ENCODE measurements around the gene BAHCC1. TPM values are rescaled to one million over a fixed set of nuclear protein-coding genes. Genes with fewer than 3 reads are reported as not detected.
A peak's percentile ranks its signal among the peaks of the same experiment; 100 is the strongest.
"Not testable (repeated sequence)": the region's sequence is repeated elsewhere in the genome, so short reads cannot be mapped to it uniquely, and the experiment has no call there.

BAHCC1 gene
- polyA plus RNA-seq: 1 to 10 TPM; 3.0 to 9.1 TPM

DNA sequence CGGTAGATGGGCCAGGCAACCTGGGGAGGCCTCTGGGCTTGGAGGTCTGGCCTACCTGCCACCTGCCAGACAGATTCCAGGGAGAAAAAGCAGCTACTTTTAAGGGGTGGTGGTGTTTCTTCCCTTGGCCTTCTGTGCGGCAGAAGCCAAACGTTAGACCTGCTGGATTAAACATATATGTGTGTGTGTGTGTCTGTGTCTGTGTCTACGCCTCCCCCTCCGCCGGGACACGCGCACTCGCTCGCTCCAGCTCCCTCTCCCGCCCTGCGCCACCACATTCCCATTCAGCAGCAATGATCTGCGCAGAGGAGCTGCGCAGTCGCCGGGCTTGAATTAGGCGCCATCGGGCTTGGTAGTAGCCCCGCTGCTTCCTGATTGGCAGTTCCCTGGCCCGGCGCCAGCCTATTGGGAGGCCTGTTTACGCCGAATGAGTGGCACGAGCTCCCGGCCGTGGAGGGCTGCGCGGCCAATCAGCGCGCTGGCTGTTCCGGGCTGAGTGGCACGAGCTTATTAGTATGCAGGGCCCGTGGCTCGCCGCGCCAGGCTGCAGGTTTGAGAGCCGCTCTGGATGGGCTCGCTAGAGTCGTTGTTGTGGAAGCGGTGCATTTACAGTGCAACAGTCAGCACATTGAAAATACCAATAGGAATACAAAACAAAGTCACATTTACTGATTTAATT lies at the start of gene BAHCC1:
BAHCC1 (plus strand) TSS at position 537 of the 679 bp plus-strand sequence. CDS start 4,283 bp downstream, outside the sequence.
- Histone ChIP-seq H3K27me3 (ENCODE audit: control insufficient read depth in 1 of 2, insufficient read depth in 2 of 2, low read length in 2 of 2) (no peaks in the 10 kb centered on the region), H3K4me3 (ENCODE audit: low read depth in 1 of 2, low read length in 2 of 2) (peak within 1 kb of the TSS; percentile 77 to 80), H3K4me1 (ENCODE audit: control insufficient read depth in 2 of 2, insufficient read depth in 2 of 2, low read length in 1 of 2) (peaks cover 4 to 21% of the 10 kb centered on the region in 2 donors), H3K27ac (ENCODE audit: low read depth in 2 of 2, low read length in 1 of 2) (peak within 1 kb of the TSS; percentile 89 to 96), H3K36me3 (ENCODE audit: control insufficient read depth in 2 of 2, insufficient read depth in 2 of 2, low read length in 1 of 2) (peaks cover 0 to 3% of the 10 kb centered on the region in 2 donors), H3K9me3 (ENCODE audit: control insufficient read depth in 2 of 2, insufficient read depth in 1 of 2, low read depth in 1 of 2, low read length in 1 of 2) (no peaks in the 10 kb centered on the region)
- 0 to 1% methylated on average over 40 of the region's 40 CpGs for WGBS, 2 donors

DNA sequence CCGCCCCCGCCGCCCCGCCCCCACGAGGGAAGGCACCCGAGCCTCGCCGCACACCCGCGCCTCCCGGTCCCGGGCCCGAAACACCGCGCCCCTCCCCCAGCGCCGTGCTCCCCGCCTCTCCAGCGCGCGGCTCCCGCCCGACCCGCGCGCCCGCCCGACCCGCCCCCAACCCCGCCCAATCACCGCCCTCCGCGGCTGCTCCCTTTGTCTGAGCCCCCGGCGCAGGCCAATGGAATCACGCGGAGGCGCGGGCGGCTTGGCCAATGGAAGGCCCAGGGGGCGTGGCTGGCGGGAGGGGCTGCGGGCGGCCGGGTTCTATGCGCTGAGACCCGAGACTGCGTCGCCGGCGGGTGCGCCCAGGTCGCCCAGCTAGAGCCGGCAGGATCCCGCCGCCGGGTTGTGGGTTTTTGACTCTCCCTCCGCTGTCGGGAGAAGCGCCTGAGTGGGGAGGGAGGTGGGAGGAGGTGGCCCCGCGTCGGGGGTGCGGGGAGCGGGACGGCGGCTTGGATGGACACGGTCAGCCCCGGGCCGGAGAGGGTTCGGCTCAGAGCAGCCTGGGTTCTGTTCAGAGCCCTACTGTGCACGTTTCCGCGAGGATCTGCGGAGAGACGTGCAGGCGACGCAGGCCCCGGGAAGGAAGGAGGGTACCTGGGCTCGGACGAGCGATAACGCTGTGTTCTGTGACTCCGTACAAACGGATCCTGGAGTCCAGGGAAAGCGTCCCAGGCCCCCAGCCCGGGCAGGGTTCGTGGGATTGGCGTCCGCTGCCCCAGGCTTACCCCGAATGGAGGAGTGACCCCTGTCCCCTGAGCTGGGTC lies 49.0 kb upstream of the BAHCC1 start:
- no peaks in the 10 kb centered on the region for H3K36me3 ChIP-seq (ENCODE audit: control insufficient read depth in 2 of 2, insufficient read depth in 2 of 2, low read length in 1 of 2)
- H3K4me3 ChIP-seq (ENCODE audit: low read depth in 1 of 2, low read length in 2 of 2): peak overlapping the region; percentile 60 to 87
- H3K9me3 ChIP-seq (ENCODE audit: control insufficient read depth in 2 of 2, insufficient read depth in 1 of 2, low read depth in 1 of 2, low read length in 1 of 2): no peaks in the 10 kb centered on the region
- peak overlapping the region; percentile 93 to 99 for H3K27ac ChIP-seq (ENCODE audit: low read depth in 2 of 2, low read length in 1 of 2)
- H3K4me1 ChIP-seq (ENCODE audit: control insufficient read depth in 2 of 2, insufficient read depth in 2 of 2, low read length in 1 of 2): peaks cover 9 to 10% of the 10 kb centered on the region in 2 donors
- no peaks in the 10 kb centered on the region for H3K27me3 ChIP-seq (ENCODE audit: control insufficient read depth in 1 of 2, insufficient read depth in 2 of 2, low read length in 2 of 2)
- 2 to 3% methylated on average over 60 to 91 of the region's 91 CpGs for WGBS, 2 donors

DNA sequence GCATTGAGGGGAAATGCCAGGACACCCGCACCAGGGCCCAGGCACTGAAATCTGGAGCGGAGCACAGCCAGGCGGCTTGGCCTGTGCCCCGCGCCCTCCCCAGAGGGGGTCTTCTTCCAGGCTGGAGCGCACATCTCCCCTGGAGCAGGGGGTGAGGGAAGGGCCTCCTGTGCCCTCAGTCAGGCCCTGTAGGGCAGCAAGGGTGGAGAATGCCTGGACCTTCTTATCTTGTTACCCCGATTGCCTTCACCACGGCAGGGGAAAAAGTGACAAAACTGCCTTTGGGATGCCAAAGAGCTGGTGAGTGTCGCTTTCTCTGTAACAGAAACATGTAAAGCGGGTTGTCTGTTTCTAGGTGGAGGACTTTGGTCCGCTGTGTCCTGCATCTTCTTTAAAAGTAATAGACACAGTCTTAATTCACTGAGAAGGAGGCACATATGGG lies 48.3 kb upstream of the BAHCC1 start:
- Histone ChIP-seq H3K27me3 (ENCODE audit: control insufficient read depth in 1 of 2, insufficient read depth in 2 of 2, low read length in 2 of 2) (no peaks in the 10 kb centered on the region), H3K27ac (ENCODE audit: low read depth in 2 of 2, low read length in 1 of 2) (peak overlapping the region in 1 of 2 donors; percentile 93), H3K36me3 (ENCODE audit: control insufficient read depth in 2 of 2, insufficient read depth in 2 of 2, low read length in 1 of 2) (no peaks in the 10 kb centered on the region), H3K9me3 (ENCODE audit: control insufficient read depth in 2 of 2, insufficient read depth in 1 of 2, low read depth in 1 of 2, low read length in 1 of 2) (no peaks in the 10 kb centered on the region), H3K4me1 (ENCODE audit: control insufficient read depth in 2 of 2, insufficient read depth in 2 of 2, low read length in 1 of 2) (peaks cover 9 to 10% of the 10 kb centered on the region in 2 donors), H3K4me3 (ENCODE audit: low read depth in 1 of 2, low read length in 2 of 2) (peak overlapping the region; percentile 59 to 60)
- WGBS, 2 donors: 61 to 73% methylated on average over 11 of the region's 11 CpGs

DNA sequence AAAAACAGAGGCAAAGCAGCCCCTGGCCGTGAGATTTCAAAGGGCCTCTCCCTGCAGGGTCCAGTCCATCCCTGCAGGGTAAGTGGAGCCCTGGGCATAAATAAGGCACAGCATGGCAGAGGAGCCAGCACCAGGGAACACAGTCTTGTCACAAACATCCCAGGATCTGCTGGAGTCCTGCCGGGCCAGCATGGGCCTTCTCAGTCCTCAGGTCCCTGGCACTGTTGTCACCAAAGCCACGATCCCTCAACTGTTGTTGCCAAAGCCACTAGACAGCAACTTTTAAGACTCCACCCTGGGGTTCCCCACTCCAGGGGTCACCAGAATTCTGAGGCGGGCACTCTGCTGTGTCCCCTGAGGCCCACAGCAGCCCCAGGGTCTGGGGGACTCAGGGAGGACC lies 47.8 kb upstream of the BAHCC1 start:
- Histone ChIP-seq H3K27me3 (ENCODE audit: control insufficient read depth in 1 of 2, insufficient read depth in 2 of 2, low read length in 2 of 2) (no peaks in the 10 kb centered on the region), H3K4me1 (ENCODE audit: control insufficient read depth in 2 of 2, insufficient read depth in 2 of 2, low read length in 1 of 2) (peaks cover 9 to 10% of the 10 kb centered on the region in 2 donors)
- 74 to 75% methylated on average over 4 of the region's 4 CpGs for WGBS, 2 donors

DNA sequence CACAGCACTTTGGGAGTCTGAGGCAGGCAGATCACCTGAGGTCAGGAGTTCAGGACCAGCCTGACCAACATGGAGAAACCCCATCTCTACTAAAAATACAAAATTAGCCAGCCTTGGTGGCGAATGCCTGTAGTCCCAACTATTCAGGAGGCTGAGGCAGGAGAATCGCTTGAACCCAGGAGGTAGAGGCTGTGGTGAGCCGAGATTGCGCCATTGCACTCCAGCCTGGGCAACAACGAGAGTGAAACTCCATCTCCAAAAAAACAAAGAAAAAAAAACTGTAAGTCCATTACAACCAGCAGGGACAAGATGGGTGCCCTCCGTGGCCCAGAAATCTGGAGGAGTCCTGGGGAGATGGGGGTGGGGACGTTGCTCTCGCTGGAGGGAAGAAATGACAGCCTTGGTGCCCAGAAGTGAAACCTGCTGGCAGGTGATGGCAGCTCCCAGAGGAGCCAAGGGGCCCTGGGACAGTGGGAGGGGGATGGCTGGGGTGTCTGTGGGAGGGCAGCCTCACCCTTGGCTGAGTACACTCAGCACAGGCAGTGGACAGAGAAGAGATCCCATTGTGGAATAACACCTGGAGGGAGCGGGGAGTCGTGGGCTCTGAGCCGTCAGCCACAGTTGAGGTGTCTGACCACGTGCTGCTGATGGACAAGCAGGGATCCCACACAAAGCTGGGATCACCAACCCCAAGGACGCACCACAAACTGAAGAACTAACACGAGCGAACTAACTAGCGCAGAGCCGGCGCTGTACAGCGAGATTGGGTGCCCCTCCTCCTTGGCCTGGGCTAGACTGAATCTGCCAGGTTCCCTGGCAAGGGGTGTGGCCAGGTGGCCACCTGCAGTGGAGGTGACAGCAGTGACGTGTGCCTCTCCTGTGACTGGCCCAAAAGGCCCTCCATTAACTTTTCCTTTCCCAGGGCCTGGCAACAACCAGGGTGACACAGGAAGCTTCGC lies 46.9 kb upstream of the BAHCC1 start:
- Histone ChIP-seq H3K9me3 (ENCODE audit: control insufficient read depth in 2 of 2, insufficient read depth in 1 of 2, low read depth in 1 of 2, low read length in 1 of 2) (no peaks in the 10 kb centered on the region), H3K27me3 (ENCODE audit: control insufficient read depth in 1 of 2, insufficient read depth in 2 of 2, low read length in 2 of 2) (no peaks in the 10 kb centered on the region), H3K4me1 (ENCODE audit: control insufficient read depth in 2 of 2, insufficient read depth in 2 of 2, low read length in 1 of 2) (peaks cover 9 to 10% of the 10 kb centered on the region in 2 donors), H3K27ac (ENCODE audit: low read depth in 2 of 2, low read length in 1 of 2) (no peak overlapping the region), H3K4me3 (ENCODE audit: low read depth in 1 of 2, low read length in 2 of 2) (no peak overlapping the region), H3K36me3 (ENCODE audit: control insufficient read depth in 2 of 2, insufficient read depth in 2 of 2, low read length in 1 of 2) (no peaks in the 10 kb centered on the region)
- 75 to 87% methylated on average over 21 of the region's 21 CpGs for WGBS, 2 donors

More for the DNA sequence above, 47.8 kb upstream of the BAHCC1 start:
- H3K27ac ChIP-seq (ENCODE audit: low read depth in 2 of 2, low read length in 1 of 2): no peak overlapping the region
- no peaks in the 10 kb centered on the region for H3K36me3 ChIP-seq (ENCODE audit: control insufficient read depth in 2 of 2, insufficient read depth in 2 of 2, low read length in 1 of 2)
- H3K9me3 ChIP-seq (ENCODE audit: control insufficient read depth in 2 of 2, insufficient read depth in 1 of 2, low read depth in 1 of 2, low read length in 1 of 2): no peaks in the 10 kb centered on the region
- H3K4me3 ChIP-seq (ENCODE audit: low read depth in 1 of 2, low read length in 2 of 2): no peak overlapping the region

DNA sequence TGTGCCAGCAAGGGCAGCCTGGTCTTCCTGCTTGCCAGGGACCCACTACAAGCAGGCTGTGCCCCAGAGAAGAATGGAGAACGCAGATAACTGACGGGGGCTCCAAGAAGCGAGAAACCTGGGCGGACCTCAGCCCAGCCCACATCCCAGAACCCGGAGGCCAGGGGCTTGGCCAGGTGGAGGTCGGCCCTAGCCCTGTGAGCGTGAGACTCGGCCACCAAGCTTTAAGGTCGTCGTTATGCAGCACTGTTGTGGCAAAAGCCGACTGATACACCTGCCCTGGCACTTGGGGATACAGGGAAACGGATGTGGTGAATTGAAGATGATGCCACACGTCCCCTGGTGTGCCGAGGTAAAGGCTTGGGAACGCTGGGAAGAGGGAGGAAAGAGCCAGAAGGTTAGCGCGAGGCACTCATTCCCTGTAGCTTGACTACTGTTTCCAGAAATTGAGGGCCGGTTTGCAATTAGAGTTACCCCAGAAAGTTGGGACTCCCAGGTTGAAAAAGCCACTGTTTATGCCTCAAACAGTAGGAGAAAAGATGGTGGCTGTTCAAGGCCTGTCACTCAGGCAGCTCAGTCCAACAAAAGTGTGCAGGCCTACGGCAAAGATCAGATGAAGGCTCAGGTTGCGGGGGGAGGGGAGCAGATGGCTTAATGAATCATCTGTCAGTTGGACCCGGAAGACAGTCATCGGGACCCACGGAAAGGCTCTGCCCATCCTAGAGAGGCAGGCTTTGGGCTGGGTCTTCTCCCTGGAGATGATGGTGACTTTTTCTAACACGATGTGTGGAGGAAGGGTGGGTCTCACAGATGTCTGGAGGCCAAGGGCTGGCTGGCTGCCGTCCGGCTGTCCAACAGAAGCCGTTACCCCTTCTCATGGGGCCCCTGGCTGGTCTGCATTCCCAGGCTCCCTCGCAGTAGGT lies 45.6 kb upstream of the BAHCC1 start:
- peaks cover 9 to 10% of the 10 kb centered on the region in 2 donors for H3K4me1 ChIP-seq (ENCODE audit: control insufficient read depth in 2 of 2, insufficient read depth in 2 of 2, low read length in 1 of 2)
- H3K27ac ChIP-seq (ENCODE audit: low read depth in 2 of 2, low read length in 1 of 2): peak overlapping the region in 1 of 2 donors; percentile 63
- H3K4me3 ChIP-seq (ENCODE audit: low read depth in 1 of 2, low read length in 2 of 2): no peak overlapping the region
- 76 to 81% methylated on average over 28 of the region's 28 CpGs for WGBS, 2 donors
- H3K9me3 ChIP-seq (ENCODE audit: control insufficient read depth in 2 of 2, insufficient read depth in 1 of 2, low read depth in 1 of 2, low read length in 1 of 2): no peaks in the 10 kb centered on the region
- no peaks in the 10 kb centered on the region for H3K27me3 ChIP-seq (ENCODE audit: control insufficient read depth in 1 of 2, insufficient read depth in 2 of 2, low read length in 2 of 2)
- H3K36me3 ChIP-seq (ENCODE audit: control insufficient read depth in 2 of 2, insufficient read depth in 2 of 2, low read length in 1 of 2): no peaks in the 10 kb centered on the region

DNA sequence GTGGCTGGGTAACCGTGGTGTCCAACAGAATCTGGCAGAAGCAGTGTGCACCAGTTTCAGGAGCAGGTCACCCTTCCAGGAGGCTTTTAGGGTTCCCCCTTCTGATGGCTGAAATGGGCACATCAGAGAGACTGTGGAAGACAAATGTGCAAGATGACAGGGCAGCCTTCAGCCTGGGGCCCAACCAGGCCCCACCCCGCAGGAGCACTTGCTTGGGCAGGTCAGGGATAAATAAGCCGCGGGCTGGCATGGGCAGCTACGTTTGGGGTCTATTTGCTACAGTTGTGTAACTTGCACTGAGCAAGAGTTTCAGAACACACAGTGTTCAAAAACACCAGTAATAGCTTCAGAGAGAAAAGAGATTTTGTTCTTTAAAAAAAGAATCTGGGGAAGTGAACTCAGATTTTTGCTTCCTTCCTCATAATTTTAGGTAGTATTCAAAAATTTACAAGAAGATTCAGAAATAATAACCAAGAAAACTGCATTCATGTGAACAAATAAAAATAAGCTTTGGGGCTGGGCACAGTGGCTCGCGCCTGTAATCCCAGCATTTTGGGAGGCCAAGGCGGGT lies 44.9 kb upstream of the BAHCC1 start:
- 56 to 70% methylated on average over 8 of the region's 8 CpGs for WGBS, 2 donors
- Histone ChIP-seq H3K4me1 (ENCODE audit: control insufficient read depth in 2 of 2, insufficient read depth in 2 of 2, low read length in 1 of 2) (peaks cover 9 to 10% of the 10 kb centered on the region in 2 donors), H3K36me3 (ENCODE audit: control insufficient read depth in 2 of 2, insufficient read depth in 2 of 2, low read length in 1 of 2) (no peaks in the 10 kb centered on the region), H3K9me3 (ENCODE audit: control insufficient read depth in 2 of 2, insufficient read depth in 1 of 2, low read depth in 1 of 2, low read length in 1 of 2) (no peaks in the 10 kb centered on the region), H3K27ac (ENCODE audit: low read depth in 2 of 2, low read length in 1 of 2) (peak overlapping the region; percentile 38 to 63), H3K4me3 (ENCODE audit: low read depth in 1 of 2, low read length in 2 of 2) (no peak overlapping the region), H3K27me3 (ENCODE audit: control insufficient read depth in 1 of 2, insufficient read depth in 2 of 2, low read length in 2 of 2) (no peaks in the 10 kb centered on the region)

DNA sequence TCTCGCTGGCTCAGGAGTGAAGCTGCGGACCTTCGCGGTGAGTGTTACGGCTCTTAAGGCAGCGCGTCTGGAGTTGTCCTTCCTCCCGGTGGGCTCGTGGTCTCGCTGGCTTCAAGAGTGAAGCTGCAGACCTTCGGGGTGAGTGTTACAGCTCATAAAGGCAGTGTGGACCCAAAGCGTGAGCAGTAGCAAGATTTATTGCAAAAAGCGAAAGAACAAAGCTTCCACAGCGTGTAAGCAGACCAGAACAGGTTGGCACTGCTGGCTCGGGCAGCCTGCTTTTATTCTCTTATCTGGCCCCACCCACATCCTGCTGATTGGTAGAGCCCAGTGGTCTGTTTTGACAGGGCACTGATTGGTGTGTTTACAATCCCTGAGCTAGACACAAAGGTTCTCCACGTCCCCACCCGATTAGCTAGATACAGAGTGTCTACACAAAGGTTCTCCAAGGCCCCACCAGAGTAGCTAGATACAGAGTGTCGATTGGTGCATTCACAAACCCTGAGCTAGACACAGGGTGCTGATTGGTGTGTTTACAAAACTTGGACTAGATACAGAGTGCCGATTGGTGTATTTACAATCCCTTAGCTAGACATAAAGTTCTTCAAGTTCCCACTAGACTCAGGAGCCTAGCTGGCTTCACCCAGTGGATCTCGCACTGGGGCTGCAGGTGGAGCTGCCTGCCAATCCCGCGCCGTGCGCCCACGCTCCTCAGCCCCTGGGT lies 43.8 kb upstream of the BAHCC1 start:
- not testable (repeated sequence) for H3K9me3 ChIP-seq (ENCODE audit: control insufficient read depth in 2 of 2, insufficient read depth in 1 of 2, low read depth in 1 of 2, low read length in 1 of 2); H3K27me3 ChIP-seq (ENCODE audit: control insufficient read depth in 1 of 2, insufficient read depth in 2 of 2, low read length in 2 of 2); H3K27ac ChIP-seq (ENCODE audit: low read depth in 2 of 2, low read length in 1 of 2); H3K4me3 ChIP-seq (ENCODE audit: low read depth in 1 of 2, low read length in 2 of 2); H3K4me1 ChIP-seq (ENCODE audit: control insufficient read depth in 2 of 2, insufficient read depth in 2 of 2, low read length in 1 of 2); H3K36me3 ChIP-seq (ENCODE audit: control insufficient read depth in 2 of 2, insufficient read depth in 2 of 2, low read length in 1 of 2)
- WGBS, 2 donors: 84 to 88% methylated on average over 25 of the region's 25 CpGs
